VCaP (cell line): ENCODE measurements around the gene PSTPIP1.

Source experiments
- H3K27ac ChIP-seq: fragments of 450-650 bp; 2 replicates; pipeline ENCODE4 v1.5.1; 2017
- CTCF ChIP-seq: fragments of 450-650 bp; conservative IDR thresholded peaks from 2 replicates; pipeline ENCODE4 v1.5.1; 2017; ENCODE audit warnings: mild to moderate bottlenecking, moderate library complexity

Gene PSTPIP1

GRCh38 chr15:77059786-77060361 lies 64.9 kb downstream of the PSTPIP1 start:
- no peak overlapping the region for H3K27ac ChIP-seq
- no peak for TF ChIP-seq CTCF

GRCh38 chr15:77060546-77060945 lies 65.6 kb downstream of the PSTPIP1 start:
- no peak for TF ChIP-seq CTCF
- no peak overlapping the region for H3K27ac ChIP-seq

GRCh38 chr15:77063249-77063648 lies 68.3 kb downstream of the PSTPIP1 start:
- no peak overlapping the region for H3K27ac ChIP-seq
- no peak for TF ChIP-seq CTCF

- TF ChIP-seq CTCF, result no peak
- no peak overlapping the region for H3K27ac ChIP-seq
These were observed 69.1 kb downstream of the PSTPIP1 start for GRCh38 chr15:77064063-77064462.

- no peak overlapping the region for H3K27ac ChIP-seq
- TF ChIP-seq CTCF, result no peak
These were observed 69.8 kb downstream of the PSTPIP1 start for GRCh38 chr15:77064539-77065308.

GRCh38 chr15:77066971-77067690 lies 72.2 kb downstream of the PSTPIP1 start:
- TF ChIP-seq CTCF, result no peak
- H3K27ac ChIP-seq, result peak overlapping the region; percentile 45

- TF ChIP-seq CTCF, result no peak
- peak overlapping the region; percentile 45 for H3K27ac ChIP-seq
These were observed 72.9 kb downstream of the PSTPIP1 start for GRCh38 chr15:77067691-77068367.
